HG03460 (cell line): ENCODE results near the gene CTXN1.

Experiments used
- ATAC-seq: cut with Tn5 transposase; IDR thresholded peaks from one replicate; pipeline ENCODE4 v1.9.1; 2021; ENCODE audit not compliant: unreplicated experiment

The CTXN1 gene

DNA sequence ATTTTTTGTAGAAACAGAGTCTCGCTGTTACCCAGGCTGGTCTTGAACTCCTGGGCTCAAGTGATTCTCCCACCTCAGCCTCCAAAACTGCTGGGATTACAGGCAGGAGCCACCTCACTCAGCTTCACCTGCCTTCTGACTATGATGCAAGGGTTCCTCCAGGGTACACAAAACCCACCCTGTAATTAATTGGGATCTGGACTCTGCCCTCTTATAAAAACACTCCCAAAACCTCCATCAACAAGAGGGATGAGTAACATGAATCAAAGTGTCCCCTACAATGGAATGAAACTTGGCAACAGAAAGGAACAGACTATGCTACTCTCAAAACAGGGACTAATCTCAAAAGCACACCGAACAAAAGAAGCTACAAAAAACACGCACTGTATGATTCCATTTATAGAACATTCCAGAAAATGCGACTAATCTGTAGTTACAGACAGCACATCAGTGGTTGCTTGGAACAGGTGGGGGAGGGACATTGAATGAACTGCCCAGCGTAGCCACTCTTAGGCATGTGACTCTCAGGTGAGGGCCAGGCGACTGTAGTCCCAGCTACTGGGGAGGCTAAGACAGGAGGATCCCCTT is 48.6 kb downstream of the CTXN1 start:
- no peak for ATAC-seq

- ATAC-seq = no peak
These were observed 51.0 kb downstream of the CTXN1 start for GRCh38 chr19:7874897-7875273.
